ENCODE measurements around the gene ST7.

The ST7 gene

GRCh38 chr7:117203205-117203604 is 249.9 kb downstream of the ST7 start:
- no peak for DNase-seq

- DNase-seq: no peak
Observed at GRCh38 chr7:117205873-117206272, 252.6 kb downstream of the ST7 start.

- no peak for DNase-seq
Observed at GRCh38 chr7:117208257-117208656, 255.0 kb downstream of the ST7 start.

GRCh38 chr7:117210397-117210796 is 257.1 kb downstream of the ST7 start:
- DNase-seq: no peak

- no peak for DNase-seq
Observed at GRCh38 chr7:117210908-117211307, 257.6 kb downstream of the ST7 start.

- no peak for DNase-seq
Observed at GRCh38 chr7:117211614-117212013, 258.3 kb downstream of the ST7 start.

GRCh38 chr7:117212969-117213877 is 259.9 kb downstream of the ST7 start:
- DNase-seq: no peak

GRCh38 chr7:117216010-117216409 is 262.7 kb downstream of the ST7 start:
- DNase-seq: no peak

- DNase-seq: no peak
Observed at GRCh38 chr7:117216436-117217069, 263.3 kb downstream of the ST7 start.

- DNase-seq: no peak
Observed at GRCh38 chr7:117217106-117218035, 264.1 kb downstream of the ST7 start.

- DNase-seq: no peak
Observed at GRCh38 chr7:117218700-117219099, 265.4 kb downstream of the ST7 start.

GRCh38 chr7:117219485-117219884 is 266.2 kb downstream of the ST7 start:
- DNase-seq: no peak

GRCh38 chr7:117220836-117221235 is 267.5 kb downstream of the ST7 start:
- DNase-seq: no peak

- DNase-seq: no peak
Observed at GRCh38 chr7:117225536-117225935, 272.2 kb downstream of the ST7 start.

- DNase-seq: no peak
Observed at GRCh38 chr7:117227091-117227490, 273.8 kb downstream of the ST7 start.

GRCh38 chr7:117229350-117229749 is 276.0 kb downstream of the ST7 start:
- no peak for DNase-seq

GRCh38 chr7:117230276-117231046 is 277.2 kb downstream of the ST7 start:
- DNase-seq: no peak

GRCh38 chr7:117231047-117231359 is 277.7 kb downstream of the ST7 start:
- DNase-seq: no peak

- no peak for DNase-seq
Observed at GRCh38 chr7:117237646-117238045, 284.3 kb downstream of the ST7 start.

GRCh38 chr7:117238472-117238871 is 285.2 kb downstream of the ST7 start:
- DNase-seq: no peak

GRCh38 chr7:117238937-117239336 is 285.6 kb downstream of the ST7 start:
- DNase-seq: no peak

- no peak for DNase-seq
Observed at GRCh38 chr7:117241088-117241487, 287.8 kb downstream of the ST7 start.

GRCh38 chr7:117243390-117243789 is 290.1 kb downstream of the ST7 start:
- DNase-seq: no peak
